ENCODE measurements around the gene ARHGAP11A. TPM values are rescaled to one million over a fixed set of nuclear protein-coding genes. Genes with fewer than 3 reads are reported as not detected.

The ARHGAP11A gene
- total RNA-seq, 2 experiments from 2014 or later, result 108 to 110 TPM

- CTCF ChIA-PET, result no interaction called here
- POLR2A ChIA-PET, result no interaction called here
Measured at GRCh38 chr15:32683906-32684584, 68.7 kb downstream of the ARHGAP11A start.

GRCh38 chr15:32685576-32685975 is 70.3 kb downstream of the ARHGAP11A start:
- POLR2A ChIA-PET, result no interaction called here

GRCh38 chr15:32687556-32687955 is 72.3 kb downstream of the ARHGAP11A start:
- ChIA-PET POLR2A (no interaction called here), CTCF (no interaction called here)

More at GRCh38 chr15:32685576-32685975, 70.3 kb downstream of the ARHGAP11A start:
- CTCF ChIA-PET, result no interaction called here

GRCh38 chr15:32688151-32688639 is 72.9 kb downstream of the ARHGAP11A start:
- ChIA-PET POLR2A (no interaction called here), CTCF (no interaction called here)

Other genes starting within 250 kb of the ARHGAP11A start
- under 1 TPM; 0.15 to 0.21 TPM for gene GOLGA8K, start 212.2 kb upstream of the ARHGAP11A start, total RNA-seq
- under 1 TPM; 0.23 to 0.34 TPM for gene GOLGA8O, start 159.9 kb upstream of the ARHGAP11A start, total RNA-seq
- 1 to 10 TPM in 1 of 2 experiments, under 1 TPM in 1; 0.65 to 1.0 TPM for gene GOLGA8N, start 22.0 kb upstream of the ARHGAP11A start, total RNA-seq
- gene SCG5, start 26.2 kb downstream of the ARHGAP11A start, total RNA-seq, result under 1 TPM; 0.70 to 0.71 TPM
- gene GREM1, start 102.5 kb downstream of the ARHGAP11A start, total RNA-seq, result not detected

Measured in activated CD8-positive, alpha-beta memory T cell treated with anti-CD3 and anti-CD28 coated beads for 36 hours (primary cell).